ENCODE results near the gene CST3.
"Not testable (repeated sequence)": the region's sequence is repeated elsewhere in the genome, so short reads cannot be mapped to it uniquely, and the experiment has no call there.

Gene CST3

GRCh38 chr20:23637282-23638221 lies at the start of gene CST3:
TSS of gene CST3 (minus strand) at chr20:23637955. CDS start at chr20:23637862, 93 bp downstream.
- peak; percentile 91 for DNase-seq (ENCODE audit: low read depth)

- DNase-seq (ENCODE audit: low read depth): no peak
Observed at GRCh38 chr20:23686046-23686750, 48.4 kb upstream of the CST3 start.

- DNase-seq (ENCODE audit: low read depth): not testable (repeated sequence)
Observed at GRCh38 chr20:23685529-23685896, 47.8 kb upstream of the CST3 start.

GRCh38 chr20:23684261-23684660 lies 46.5 kb upstream of the CST3 start:
- no peak for DNase-seq (ENCODE audit: low read depth)

- DNase-seq (ENCODE audit: low read depth): no peak
Observed at GRCh38 chr20:23683807-23684206, 46.1 kb upstream of the CST3 start.

- no peak for DNase-seq (ENCODE audit: low read depth)
Observed at GRCh38 chr20:23683281-23683680, 45.5 kb upstream of the CST3 start.

- DNase-seq (ENCODE audit: low read depth): no peak
Observed at GRCh38 chr20:23680146-23680545, 42.4 kb upstream of the CST3 start.

GRCh38 chr20:23679133-23680092 lies 41.7 kb upstream of the CST3 start:
- DNase-seq (ENCODE audit: low read depth): no peak

GRCh38 chr20:23673209-23673608 lies 35.5 kb upstream of the CST3 start:
- DNase-seq (ENCODE audit: low read depth): no peak

- DNase-seq (ENCODE audit: low read depth): no peak
Observed at GRCh38 chr20:23672158-23672557, 34.4 kb upstream of the CST3 start.

- no peak for DNase-seq (ENCODE audit: low read depth)
Observed at GRCh38 chr20:23671479-23671878, 33.7 kb upstream of the CST3 start.

GRCh38 chr20:23670361-23670760 lies 32.6 kb upstream of the CST3 start:
- no peak for DNase-seq (ENCODE audit: low read depth)

- DNase-seq (ENCODE audit: low read depth): no peak
Observed at GRCh38 chr20:23669866-23670265, 32.1 kb upstream of the CST3 start.

GRCh38 chr20:23669327-23669726 lies 31.6 kb upstream of the CST3 start:
- DNase-seq (ENCODE audit: low read depth): no peak

GRCh38 chr20:23668477-23668951 lies 30.8 kb upstream of the CST3 start:
- DNase-seq (ENCODE audit: low read depth): peak; percentile 61

GRCh38 chr20:23667666-23668065 lies 29.9 kb upstream of the CST3 start:
- DNase-seq (ENCODE audit: low read depth): no peak

GRCh38 chr20:23666698-23667097 lies 28.9 kb upstream of the CST3 start:
- DNase-seq (ENCODE audit: low read depth): no peak

GRCh38 chr20:23666189-23666588 lies 28.4 kb upstream of the CST3 start:
- peak; percentile 14 for DNase-seq (ENCODE audit: low read depth)

GRCh38 chr20:23664954-23665353 lies 27.2 kb upstream of the CST3 start:
- DNase-seq (ENCODE audit: low read depth): no peak

GRCh38 chr20:23664046-23664445 lies 26.3 kb upstream of the CST3 start:
- DNase-seq (ENCODE audit: low read depth): not testable (repeated sequence)

- no peak for DNase-seq (ENCODE audit: low read depth)
Observed at GRCh38 chr20:23663180-23663579, 25.4 kb upstream of the CST3 start.

Measured in iris pigment epithelial cell (primary cell).